Measurements from ENCODE around the gene HOXA7. TPM values are rescaled to one million over a fixed set of nuclear protein-coding genes. Genes with fewer than 3 reads are reported as not detected.

The HOXA7 gene
- total and polyA plus RNA-seq, 2 experiments from 2014 or later: 6.6 to 15.8 TPM

DNA sequence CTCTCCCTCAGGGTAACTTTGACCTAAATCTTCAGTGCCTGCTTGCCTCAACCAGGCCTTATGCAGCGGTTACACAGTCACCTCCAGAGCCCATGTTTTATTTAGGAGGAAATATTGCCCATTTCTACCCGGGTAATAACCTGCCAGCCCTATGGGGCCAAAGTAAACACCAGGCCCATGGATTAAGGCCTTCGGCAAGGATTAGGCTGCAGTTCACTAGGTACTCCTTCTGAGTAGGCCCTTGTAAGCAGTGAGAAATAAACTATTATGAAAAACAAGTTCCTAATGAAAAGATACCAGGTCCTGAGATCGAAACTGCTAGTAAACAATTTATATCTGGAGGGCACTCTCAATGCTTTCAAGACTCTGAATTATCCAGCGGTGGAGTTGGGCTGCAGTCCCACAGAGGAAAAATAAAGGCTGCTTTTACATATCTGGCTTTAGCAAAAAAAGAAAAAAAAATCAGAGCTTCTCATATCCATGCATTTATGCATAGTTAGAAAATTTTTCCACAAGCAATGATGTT, 21.4 kb upstream of the HOXA7 start:
- TF ChIP-seq EZH2phosphoT487 (IDR thresholded peaks at IDR 0.05; ENCODE audit: insufficient read depth, low read depth) (0 out of 2 replicates have a peak, but pooled peaks have one; percentile 18), EZH2 (IDR thresholded peaks at IDR 0.05; ENCODE audit: insufficient read depth, poor library complexity, severe bottlenecking) (no peak)
- peaks cover 58% of the 10 kb centered on the region for H3K4me1 ChIP-seq (ENCODE audit: insufficient read depth)
- peak overlapping the region; percentile 83 for H3K4me3 ChIP-seq
- 1% methylated on average over 5 of the region's 5 CpGs for WGBS, 2 experiments (ENCODE audit: low coverage in 1 of 2, low lambda C conversion rate in 2 of 2, missing lambda C conversion rate in 2 of 2)
- H2AFZ ChIP-seq: peak overlapping the region; percentile 83
- peak overlapping the region; percentile 98 for H3K9ac ChIP-seq
- H4K20me1 ChIP-seq (ENCODE audit: insufficient read depth): no peaks in the 10 kb centered on the region
- H3K27ac ChIP-seq: peak overlapping the region; percentile 99
- peak; percentile 54 for DNase-seq
- in situ Hi-C loops (cut with MboI): loop anchor here (10.0 kb wide), 1 partner anchor 1323 kb away; no protein-coding TSS in a partner anchor
- H3F3A ChIP-seq (ENCODE audit: insufficient read depth): no peaks in the 10 kb centered on the region
- H3K79me2 ChIP-seq (ENCODE audit: insufficient read depth): peaks cover 95% of the 10 kb centered on the region
- H3K36me3 ChIP-seq (ENCODE audit: low read depth): no peaks in the 10 kb centered on the region
- H3K4me2 ChIP-seq (ENCODE audit: unreplicated experiment): peak overlapping the region; percentile 100
- H3K9me3 ChIP-seq (ENCODE audit: low read depth): no peaks in the 10 kb centered on the region
- no peaks in the 10 kb centered on the region for H3K27me3 ChIP-seq (replicated peaks; ENCODE audit: insufficient read depth)
- H3K9me2 ChIP-seq (ENCODE audit: insufficient read depth): no peaks in the 10 kb centered on the region

DNA sequence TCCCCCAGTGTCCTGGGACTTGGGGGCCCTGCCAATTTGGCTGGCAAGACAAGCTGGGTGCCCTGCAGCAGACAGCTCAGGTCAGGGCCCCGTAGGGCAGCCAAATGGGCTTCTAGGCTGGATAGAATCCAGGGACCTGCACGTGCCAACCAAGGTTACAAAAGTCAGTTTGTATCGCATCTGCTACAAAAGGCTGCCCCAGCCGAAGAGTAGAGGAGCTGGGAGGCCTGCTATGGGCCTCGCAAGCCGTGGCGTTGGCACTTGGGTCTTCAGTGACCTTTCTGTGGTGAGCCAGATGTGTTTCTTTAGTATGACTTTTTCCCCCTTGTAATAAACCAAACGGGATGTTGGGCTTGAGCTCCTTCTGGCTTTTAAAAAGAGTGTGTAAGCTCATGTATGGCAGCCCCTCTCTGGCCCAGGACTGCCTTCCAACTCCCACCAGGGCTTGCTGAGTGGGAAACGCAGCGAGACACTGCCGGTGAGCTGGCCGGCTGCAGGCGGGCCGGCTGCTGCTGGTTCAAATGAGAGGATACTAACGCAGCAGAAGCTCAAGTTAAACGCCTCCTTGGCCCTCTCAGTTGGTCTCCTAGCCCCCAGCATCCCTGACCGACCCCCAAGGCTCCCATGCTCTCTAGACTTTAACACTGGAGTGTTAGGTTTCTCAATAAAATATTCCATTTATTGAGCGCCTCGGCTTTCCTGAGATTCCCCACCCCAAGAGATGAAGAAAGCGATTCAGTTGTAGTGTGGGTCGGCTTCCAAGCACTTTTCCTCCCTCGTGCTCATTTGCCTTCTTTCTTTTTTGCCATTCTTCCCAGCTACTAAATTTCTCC, 20.7 kb upstream of the HOXA7 start:
- peak; percentile 80 for DNase-seq
- Histone ChIP-seq H3F3A (ENCODE audit: insufficient read depth) (no peaks in the 10 kb centered on the region), H4K20me1 (ENCODE audit: insufficient read depth) (no peaks in the 10 kb centered on the region), H3K27me3 (replicated peaks; ENCODE audit: insufficient read depth) (no peaks in the 10 kb centered on the region), H2AFZ (peak overlapping the region; percentile 83), H3K27ac (peak overlapping the region; percentile 99), H3K4me3 (peak overlapping the region; percentile 83), H3K9ac (peak overlapping the region; percentile 98), H3K79me2 (ENCODE audit: insufficient read depth) (peaks cover 95% of the 10 kb centered on the region), H3K4me2 (ENCODE audit: unreplicated experiment) (peak overlapping the region; percentile 100), H3K9me3 (ENCODE audit: low read depth) (no peaks in the 10 kb centered on the region), H3K36me3 (ENCODE audit: low read depth) (no peaks in the 10 kb centered on the region), H3K4me1 (ENCODE audit: insufficient read depth) (peaks cover 51% of the 10 kb centered on the region), H3K9me2 (ENCODE audit: insufficient read depth) (no peaks in the 10 kb centered on the region)
- no peak for TF ChIP-seq EZH2phosphoT487 (IDR thresholded peaks at IDR 0.05; ENCODE audit: insufficient read depth, low read depth)
- TF ChIP-seq EZH2 (IDR thresholded peaks at IDR 0.05; ENCODE audit: insufficient read depth, poor library complexity, severe bottlenecking): no peak
- in situ Hi-C loops (cut with MboI): loop anchor here (10.0 kb wide), 1 partner anchor 1322 kb away; no protein-coding TSS in a partner anchor
- 1 to 2% methylated on average over 22 of the region's 22 CpGs for WGBS, 2 experiments (ENCODE audit: low coverage in 1 of 2, low lambda C conversion rate in 2 of 2, missing lambda C conversion rate in 2 of 2)

DNA sequence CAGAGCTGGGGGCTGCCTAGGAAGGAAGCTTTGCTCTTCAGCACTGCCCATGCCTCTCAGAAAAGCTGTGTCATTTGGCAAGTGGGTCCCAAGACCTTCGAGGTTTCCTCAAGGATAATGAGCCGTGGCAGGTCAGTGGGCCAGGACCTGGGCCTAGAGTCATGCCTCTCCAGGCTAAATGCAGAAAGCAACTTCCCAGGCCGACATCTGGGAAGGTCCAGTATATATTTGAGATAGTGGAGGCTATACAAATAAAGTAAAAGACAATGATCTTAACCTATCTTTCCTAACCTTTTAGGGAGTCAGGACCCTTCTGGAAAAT, 20.0 kb upstream of the HOXA7 start:
- no peaks in the 10 kb centered on the region for H3K27me3 ChIP-seq (replicated peaks; ENCODE audit: insufficient read depth)
- H3K9me2 ChIP-seq (ENCODE audit: insufficient read depth): no peaks in the 10 kb centered on the region
- WGBS, 2 experiments (ENCODE audit: low coverage in 1 of 2, low lambda C conversion rate in 2 of 2, missing lambda C conversion rate in 2 of 2): 4% methylated on average over 3 of the region's 3 CpGs
- DNase-seq: no peak
- H3K36me3 ChIP-seq (ENCODE audit: low read depth): no peaks in the 10 kb centered on the region
- H4K20me1 ChIP-seq (ENCODE audit: insufficient read depth): no peaks in the 10 kb centered on the region
- peak overlapping the region; percentile 98 for H3K9ac ChIP-seq
- peak overlapping the region; percentile 99 for H3K27ac ChIP-seq
- H2AFZ ChIP-seq: peak overlapping the region; percentile 65; the same call in 1 of the 2 replicates
- no peaks in the 10 kb centered on the region for H3K9me3 ChIP-seq (ENCODE audit: low read depth)
- peaks cover 45% of the 10 kb centered on the region for H3K4me1 ChIP-seq (ENCODE audit: insufficient read depth)
- H3K4me2 ChIP-seq (ENCODE audit: unreplicated experiment): peak overlapping the region; percentile 100
- peaks cover 96% of the 10 kb centered on the region for H3K79me2 ChIP-seq (ENCODE audit: insufficient read depth)
- in situ Hi-C loops (cut with MboI): loop anchor here (10.0 kb wide), 1 partner anchor 1322 kb away; no protein-coding TSS in a partner anchor
- no peak for TF ChIP-seq EZH2 (IDR thresholded peaks at IDR 0.05; ENCODE audit: insufficient read depth, poor library complexity, severe bottlenecking)
- TF ChIP-seq EZH2phosphoT487 (IDR thresholded peaks at IDR 0.05; ENCODE audit: insufficient read depth, low read depth): no peak
- H3K4me3 ChIP-seq: peak overlapping the region; percentile 83
- no peaks in the 10 kb centered on the region for H3F3A ChIP-seq (ENCODE audit: insufficient read depth)

DNA sequence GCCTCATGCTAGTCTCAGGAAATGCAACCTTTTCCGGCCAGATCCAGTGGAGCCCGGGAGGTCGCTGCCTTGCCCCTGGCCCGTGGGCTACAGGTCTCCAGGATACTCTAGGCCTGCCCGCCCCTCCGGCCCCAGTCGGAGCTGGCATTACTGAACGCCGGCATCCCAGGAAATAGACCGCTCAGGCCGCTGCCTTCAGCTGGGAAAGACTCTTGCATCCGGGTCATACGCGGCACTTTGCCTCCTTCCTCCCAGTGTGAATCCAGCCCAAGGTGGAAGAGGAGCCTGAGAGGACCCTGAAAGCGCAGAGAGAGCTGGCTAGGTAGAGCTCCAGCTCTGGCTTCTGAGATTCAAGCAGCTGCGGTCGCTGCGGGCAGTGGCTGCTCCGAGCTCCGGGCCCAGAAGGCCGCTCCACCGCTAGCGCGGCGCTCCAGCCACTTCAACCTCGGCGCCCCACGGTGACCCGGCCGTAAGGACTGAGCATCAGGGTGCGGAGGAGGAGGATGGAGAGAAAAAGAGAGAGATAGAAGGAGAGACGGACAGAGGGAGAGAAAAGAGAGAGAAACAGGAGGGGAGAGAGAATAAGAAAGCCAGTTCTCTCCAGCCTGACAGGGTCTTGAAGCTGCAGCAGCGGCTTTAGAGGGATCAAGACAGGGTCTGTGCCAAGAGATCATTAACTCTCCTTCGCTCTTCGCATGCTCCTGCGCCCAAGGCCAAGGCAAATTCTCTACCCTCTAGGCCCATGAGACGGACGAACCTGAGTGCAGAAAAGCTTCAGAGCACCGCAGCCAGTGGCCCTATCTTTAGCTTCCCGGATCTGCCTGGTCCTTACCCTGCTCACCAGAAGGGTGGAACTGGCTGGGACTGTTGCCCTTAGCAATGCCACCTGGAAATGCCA, 19.4 kb upstream of the HOXA7 start:
- in situ Hi-C loops (cut with MboI): loop anchor here (10.0 kb wide), 1 partner anchor 1321 kb away; no protein-coding TSS in a partner anchor
- peak overlapping the region; percentile 99 for H3K27ac ChIP-seq
- H3K4me2 ChIP-seq (ENCODE audit: unreplicated experiment): peak overlapping the region; percentile 100
- H4K20me1 ChIP-seq (ENCODE audit: insufficient read depth): no peaks in the 10 kb centered on the region
- peak; percentile 78 for DNase-seq
- H3K4me3 ChIP-seq: peak overlapping the region; percentile 83
- H3K4me1 ChIP-seq (ENCODE audit: insufficient read depth): peaks cover 39% of the 10 kb centered on the region
- H3K9ac ChIP-seq: peak overlapping the region; percentile 98
- no peaks in the 10 kb centered on the region for H3K27me3 ChIP-seq (replicated peaks; ENCODE audit: insufficient read depth)
- H3K79me2 ChIP-seq (ENCODE audit: insufficient read depth): peaks cover 96% of the 10 kb centered on the region
- no peaks in the 10 kb centered on the region for H3K9me3 ChIP-seq (ENCODE audit: low read depth)
- H3K36me3 ChIP-seq (ENCODE audit: low read depth): no peaks in the 10 kb centered on the region
- H3F3A ChIP-seq (ENCODE audit: insufficient read depth): no peaks in the 10 kb centered on the region
- TF ChIP-seq EZH2 (IDR thresholded peaks at IDR 0.05; ENCODE audit: insufficient read depth, poor library complexity, severe bottlenecking) (no peak), EZH2phosphoT487 (IDR thresholded peaks at IDR 0.05; ENCODE audit: insufficient read depth, low read depth) (no peak)
- no peaks in the 10 kb centered on the region for H3K9me2 ChIP-seq (ENCODE audit: insufficient read depth)
- 1 to 3% methylated on average over 34 to 39 of the region's 40 CpGs for WGBS, 2 experiments (ENCODE audit: low coverage in 1 of 2, low lambda C conversion rate in 2 of 2, missing lambda C conversion rate in 2 of 2)
- H2AFZ ChIP-seq: peak overlapping the region; percentile 65
